ENCODE results near the gene KIF22.

The KIF22 gene

DNA sequence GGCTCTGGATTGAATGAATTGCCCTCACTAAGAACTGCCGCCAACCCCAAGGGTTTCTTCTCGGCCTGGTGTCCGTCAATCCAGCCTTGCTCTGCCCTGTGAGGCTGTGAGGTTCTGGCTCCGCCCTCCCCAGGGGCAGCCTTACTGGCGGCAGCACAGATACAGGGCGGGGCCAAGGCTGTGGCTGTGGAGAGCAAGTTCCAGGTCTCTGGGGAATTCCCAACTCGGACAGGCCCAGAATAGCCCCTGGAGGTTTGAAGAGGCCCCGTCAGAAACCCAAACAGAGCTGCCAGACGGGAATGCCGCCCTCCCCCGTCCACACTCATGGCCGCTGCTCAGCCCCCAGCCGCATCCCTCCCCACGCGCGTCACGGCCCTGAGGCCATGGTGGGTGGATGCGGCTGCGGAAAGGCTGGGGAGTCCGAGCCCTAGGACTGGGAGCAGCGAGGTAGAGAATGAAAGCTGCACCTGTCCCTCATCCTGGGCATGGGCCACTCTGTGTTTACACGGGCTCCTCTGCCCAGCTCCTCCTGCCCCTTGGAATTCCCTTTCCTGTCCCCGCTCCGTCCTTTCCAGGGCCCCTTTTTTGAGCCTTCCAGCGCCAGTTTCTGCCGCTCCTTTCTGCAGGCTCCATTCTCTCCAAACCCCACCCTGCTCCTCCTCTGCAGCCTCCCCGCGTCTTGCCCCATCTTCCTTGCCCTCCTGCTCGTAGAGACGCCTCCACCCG, 20.8 kb downstream of the KIF22 start:
- H3K27me3 Mint-ChIP-seq = peaks cover 3% of the 10 kb centered on the region
- H3K27ac Mint-ChIP-seq = peak overlapping the region; percentile 35
- DNase-seq (ENCODE audit: low spot score in 2 of 2) = peak in 1 of 2 donors; percentile 51
- H3K4me3 Mint-ChIP-seq = peak overlapping the region; percentile 92
- peaks cover 8% of the 10 kb centered on the region for H3K36me3 Mint-ChIP-seq
- H3K9me3 Mint-ChIP-seq = no peaks in the 10 kb centered on the region
- ATAC-seq (ENCODE audit: low read depth) = peak; percentile 11
- peaks cover 42% of the 10 kb centered on the region for H3K4me1 Mint-ChIP-seq

DNA sequence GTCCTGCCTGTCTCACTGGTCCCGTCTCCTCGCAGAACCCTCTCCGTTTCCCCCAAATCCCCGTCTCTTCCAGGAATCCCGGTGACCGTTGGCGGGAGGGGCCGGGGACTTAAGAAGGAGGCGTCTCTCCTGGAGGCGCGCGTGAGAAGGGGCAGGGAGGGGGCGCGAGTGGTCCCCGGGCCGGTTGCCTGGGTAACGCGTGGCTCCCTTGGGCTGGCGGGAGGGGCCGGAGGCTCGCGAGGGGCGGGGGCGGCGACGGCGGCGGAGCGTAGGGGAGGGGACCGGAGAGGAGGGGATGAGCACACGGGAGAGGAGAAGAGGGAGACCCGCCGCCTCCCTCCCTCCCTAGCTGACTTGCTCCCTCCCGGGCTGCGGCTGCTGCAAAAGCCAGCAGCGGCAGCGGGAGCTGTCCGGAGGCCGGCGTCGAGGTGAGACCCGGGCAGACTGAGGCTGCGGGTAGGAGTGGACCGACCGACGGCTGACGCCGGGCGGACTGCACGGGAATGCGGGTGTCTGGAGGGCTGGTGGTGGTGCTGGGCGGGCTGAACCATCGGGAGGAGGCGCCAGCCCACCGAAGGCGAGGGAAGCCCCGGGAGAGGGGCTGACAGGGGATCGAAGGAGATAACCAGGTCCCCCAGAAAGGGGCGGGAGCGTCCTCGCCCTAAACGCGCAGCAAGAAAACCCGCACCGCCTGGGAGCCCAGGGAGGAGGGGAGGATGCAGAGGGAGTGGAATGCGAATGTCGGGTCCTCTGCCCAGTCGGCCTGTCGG, 21.5 kb downstream of the KIF22 start, which contains the start of gene PRRT2:
Gene PRRT2, plus strand, starts transcription at position 298 of the 770 bp plus-strand sequence. CDS start 862 bp downstream, outside the sequence.
- peak within 1 kb of the TSS; percentile 92 for H3K4me3 Mint-ChIP-seq
- peak in 1 of 2 donors; percentile 40 for DNase-seq (ENCODE audit: low spot score in 2 of 2)
- H3K4me1 Mint-ChIP-seq = peaks cover 45% of the 10 kb centered on the region
- ATAC-seq (ENCODE audit: low read depth) = no peak
- peaks cover 3% of the 10 kb centered on the region for H3K27me3 Mint-ChIP-seq
- H3K27ac Mint-ChIP-seq = peak within 1 kb of the TSS; percentile 35
- no peaks in the 10 kb centered on the region for H3K9me3 Mint-ChIP-seq
- peaks cover 8% of the 10 kb centered on the region for H3K36me3 Mint-ChIP-seq

DNA sequence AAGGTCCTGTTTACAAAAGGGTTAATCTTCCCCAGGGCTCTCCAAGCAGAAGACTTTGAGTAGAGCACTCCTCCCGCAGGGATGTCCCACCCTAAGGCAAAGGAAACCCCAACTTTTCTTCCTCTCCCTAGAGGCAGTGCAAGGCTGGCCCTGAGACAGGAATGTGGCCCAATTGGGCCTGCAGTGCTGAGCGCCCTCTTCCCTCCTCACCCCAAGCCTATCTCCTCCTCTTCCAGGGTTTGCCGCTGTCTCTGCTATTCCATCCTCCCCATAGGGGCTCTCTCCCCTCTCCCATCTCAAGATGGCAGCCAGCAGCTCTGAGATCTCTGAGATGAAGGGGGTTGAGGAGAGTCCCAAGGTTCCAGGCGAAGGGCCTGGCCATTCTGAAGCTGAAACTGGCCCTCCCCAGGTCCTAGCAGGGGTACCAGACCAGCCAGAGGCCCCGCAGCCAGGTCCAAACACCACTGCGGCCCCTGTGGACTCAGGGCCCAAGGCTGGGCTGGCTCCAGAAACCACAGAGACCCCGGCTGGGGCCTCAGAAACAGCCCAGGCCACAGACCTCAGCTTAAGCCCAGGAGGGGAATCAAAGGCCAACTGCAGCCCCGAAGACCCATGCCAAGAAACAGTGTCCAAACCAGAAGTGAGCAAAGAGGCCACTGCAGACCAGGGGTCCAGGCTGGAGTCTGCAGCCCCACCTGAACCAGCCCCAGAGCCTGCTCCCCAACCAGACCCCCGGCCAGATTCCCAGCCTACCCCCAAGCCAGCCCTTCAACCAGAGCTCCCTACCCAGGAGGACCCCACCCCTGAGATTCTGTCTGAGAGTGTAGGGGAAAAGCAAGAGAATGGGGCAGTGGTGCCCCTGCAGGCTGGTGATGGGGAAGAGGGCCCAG, 22.4 kb downstream of the KIF22 start:
- H3K9me3 Mint-ChIP-seq = no peaks in the 10 kb centered on the region
- peaks cover 44% of the 10 kb centered on the region for H3K4me1 Mint-ChIP-seq
- DNase-seq (ENCODE audit: low spot score in 2 of 2) (no peak), ATAC-seq (ENCODE audit: low read depth) (no peak)
- H3K27ac Mint-ChIP-seq = no peak overlapping the region
- H3K4me3 Mint-ChIP-seq = peak overlapping the region; percentile 92
- H3K36me3 Mint-ChIP-seq = peaks cover 9% of the 10 kb centered on the region
- peaks cover 3% of the 10 kb centered on the region for H3K27me3 Mint-ChIP-seq

DNA sequence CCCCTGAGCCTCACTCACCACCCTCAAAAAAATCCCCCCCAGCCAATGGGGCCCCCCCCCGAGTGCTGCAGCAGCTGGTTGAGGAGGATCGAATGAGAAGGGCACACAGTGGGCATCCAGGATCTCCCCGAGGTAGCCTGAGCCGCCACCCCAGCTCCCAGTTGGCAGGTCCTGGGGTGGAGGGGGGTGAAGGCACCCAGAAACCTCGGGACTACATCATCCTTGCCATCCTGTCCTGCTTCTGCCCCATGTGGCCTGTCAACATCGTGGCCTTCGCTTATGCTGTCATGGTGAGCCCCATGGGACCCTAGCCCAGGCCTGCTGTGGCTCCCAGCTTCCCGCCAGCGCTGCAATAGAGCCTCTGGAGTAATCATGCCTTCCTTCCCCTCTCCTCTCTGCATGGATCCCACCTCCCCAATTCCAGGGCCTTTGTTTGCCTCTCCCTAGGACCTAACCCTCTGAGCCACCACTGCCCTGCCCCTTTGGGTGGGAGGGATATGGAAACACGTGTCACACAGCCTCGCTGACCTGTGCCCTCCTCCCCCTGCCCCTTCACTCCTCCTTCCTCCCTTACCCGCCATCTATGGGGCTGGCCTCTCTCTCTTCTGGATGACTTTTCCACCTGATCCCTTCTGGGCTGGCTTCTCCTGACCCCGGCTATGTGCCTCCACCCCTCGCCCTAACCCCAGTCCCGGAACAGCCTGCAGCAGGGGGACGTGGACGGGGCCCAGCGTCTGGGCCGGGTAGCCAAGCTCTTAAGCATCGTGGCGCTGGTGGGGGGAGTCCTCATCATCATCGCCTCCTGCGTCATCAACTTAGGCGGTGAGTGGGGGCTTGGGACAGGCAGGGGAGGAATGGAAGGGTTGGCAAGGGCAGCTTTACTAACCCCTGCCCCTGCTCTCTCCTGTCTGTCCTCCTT, 23.4 kb downstream of the KIF22 start:
- no peak for ATAC-seq (ENCODE audit: low read depth)
- Mint-ChIP-seq H3K9me3 (no peaks in the 10 kb centered on the region), H3K4me3 (no peak overlapping the region), H3K27ac (no peak overlapping the region), H3K27me3 (peaks cover 3% of the 10 kb centered on the region), H3K4me1 (peaks cover 46% of the 10 kb centered on the region), H3K36me3 (peaks cover 13% of the 10 kb centered on the region)
- DNase-seq (ENCODE audit: low spot score in 2 of 2) = no peak

DNA sequence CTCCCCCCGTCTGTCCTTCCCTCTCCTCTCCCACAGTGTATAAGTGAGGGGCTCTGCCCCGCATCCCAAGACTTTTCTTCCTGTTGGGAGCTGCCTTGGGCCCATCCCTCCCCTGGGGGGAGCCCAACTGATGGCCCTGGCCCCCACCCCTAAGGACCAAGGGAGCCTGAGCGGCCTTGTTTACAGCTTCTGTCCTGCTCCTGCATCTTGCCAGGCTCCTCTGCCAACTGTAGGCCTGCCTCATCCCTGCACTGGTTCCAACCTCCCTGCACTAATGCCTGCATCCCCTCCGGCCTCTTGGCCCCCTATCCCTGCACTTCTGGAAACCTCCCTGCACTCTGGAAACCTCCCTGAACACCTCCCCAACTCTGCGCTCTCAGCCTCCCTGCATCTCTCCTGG, 24.0 kb downstream of the KIF22 start:
- Mint-ChIP-seq H3K9me3 (no peaks in the 10 kb centered on the region), H3K27ac (no peak overlapping the region), H3K27me3 (peaks cover 3% of the 10 kb centered on the region), H3K4me1 (peaks cover 49% of the 10 kb centered on the region), H3K4me3 (peak overlapping the region; percentile 97), H3K36me3 (peaks cover 18% of the 10 kb centered on the region)
- DNase-seq (ENCODE audit: low spot score in 2 of 2) (no peak), ATAC-seq (ENCODE audit: low read depth) (no peak)

DNA sequence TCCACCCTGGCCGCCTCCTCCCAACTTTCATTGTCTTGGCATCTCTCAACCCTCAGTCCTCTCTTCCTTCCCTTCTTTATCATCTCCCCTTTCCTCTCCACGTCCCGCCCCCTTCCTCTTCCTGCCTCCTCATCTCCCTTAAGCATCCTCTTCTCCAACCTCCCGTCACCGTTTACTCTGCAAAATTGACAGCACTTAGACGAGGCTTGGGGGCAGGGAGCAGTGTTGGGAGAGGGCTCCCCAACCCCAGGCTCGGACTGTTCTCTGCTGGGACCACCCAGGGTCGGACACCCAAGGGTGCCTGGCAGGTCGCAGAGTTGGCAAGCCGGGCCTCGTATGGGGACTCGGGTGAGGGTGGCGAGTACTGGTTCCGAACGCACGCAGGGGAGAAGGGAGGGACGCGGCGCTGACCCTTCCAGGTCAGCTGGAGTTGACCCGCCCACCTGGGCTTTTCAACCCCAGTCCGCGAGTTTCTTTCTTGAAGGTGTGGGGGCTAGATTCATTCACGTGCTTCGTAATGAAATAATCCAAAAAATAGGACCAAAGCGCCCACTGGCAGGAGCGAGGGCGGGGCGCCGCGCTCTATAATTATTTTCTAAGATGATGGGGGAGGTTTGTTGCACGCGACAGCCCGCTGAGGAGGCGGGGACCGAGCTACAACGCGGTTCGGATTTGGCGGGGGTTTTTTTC, 24.6 kb downstream of the KIF22 start:
- Mint-ChIP-seq H3K4me3 (peak overlapping the region; percentile 97), H3K27ac (peak overlapping the region; percentile 96), H3K4me1 (peaks cover 51% of the 10 kb centered on the region), H3K27me3 (peaks cover 3% of the 10 kb centered on the region), H3K36me3 (peaks cover 17% of the 10 kb centered on the region), H3K9me3 (no peaks in the 10 kb centered on the region)
- ATAC-seq (ENCODE audit: low read depth) (peak; percentile 4), DNase-seq (ENCODE audit: low spot score in 2 of 2) (no peak)

DNA sequence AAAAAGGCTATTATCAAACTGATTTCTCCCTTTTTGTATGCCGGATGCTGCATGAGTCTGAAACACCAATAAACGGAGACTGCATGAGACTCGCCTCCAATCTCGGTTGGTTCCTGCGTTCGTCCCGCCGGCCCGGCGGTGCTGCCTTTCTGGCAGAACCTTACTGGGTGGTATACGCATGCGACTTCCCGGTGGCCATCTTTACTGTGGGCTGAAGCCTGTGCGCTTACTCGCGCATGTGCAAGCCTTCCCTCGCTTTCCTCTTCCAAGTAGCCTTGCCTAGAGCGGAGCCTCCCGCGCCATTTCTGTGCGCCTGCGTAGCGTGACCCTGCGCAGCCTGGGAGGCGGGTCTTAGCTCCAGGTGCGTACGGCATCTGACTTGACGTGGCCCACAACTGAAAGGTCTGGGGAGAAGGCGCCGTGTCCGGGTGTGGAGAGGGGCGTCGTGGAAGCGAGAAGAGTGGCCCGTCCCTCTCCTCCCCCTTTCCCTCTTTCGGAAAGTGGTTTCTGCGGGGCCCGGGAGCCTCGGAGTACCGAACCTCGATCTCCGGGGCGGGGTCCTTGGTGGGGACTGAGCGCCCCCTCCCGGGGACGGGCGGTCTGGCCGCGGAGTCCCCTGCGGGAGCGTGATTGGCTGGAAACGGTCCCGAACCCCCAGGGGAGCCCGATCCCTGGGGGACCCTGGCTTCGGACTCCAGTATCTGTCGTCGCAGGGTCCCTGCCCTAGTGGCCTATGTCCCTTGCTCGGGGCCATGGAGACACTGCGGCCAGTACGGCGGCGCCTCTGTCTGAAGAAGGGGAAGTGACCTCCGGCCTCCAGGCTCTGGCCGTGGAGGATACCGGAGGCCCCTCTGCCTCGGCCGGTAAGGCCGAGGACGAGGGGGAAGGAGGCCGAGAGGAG, 25.5 kb downstream of the KIF22 start, which contains the start of gene PAGR1:
Gene PAGR1, plus strand, starts transcription at position 360 of the 901 bp plus-strand sequence. Its CDS starts 374 bp downstream, at position 734.
- H3K4me1 Mint-ChIP-seq = peaks cover 50% of the 10 kb centered on the region
- peak within 1 kb of the TSS; percentile 97 for H3K4me3 Mint-ChIP-seq
- ATAC-seq (ENCODE audit: low read depth) = peak; percentile 77
- peaks cover 3% of the 10 kb centered on the region for H3K27me3 Mint-ChIP-seq
- peak; percentile 98 to 99 for DNase-seq (ENCODE audit: low spot score in 2 of 2)
- peak within 1 kb of the TSS; percentile 96 for H3K27ac Mint-ChIP-seq
- no peaks in the 10 kb centered on the region for H3K9me3 Mint-ChIP-seq
- H3K36me3 Mint-ChIP-seq = peaks cover 15% of the 10 kb centered on the region

DNA sequence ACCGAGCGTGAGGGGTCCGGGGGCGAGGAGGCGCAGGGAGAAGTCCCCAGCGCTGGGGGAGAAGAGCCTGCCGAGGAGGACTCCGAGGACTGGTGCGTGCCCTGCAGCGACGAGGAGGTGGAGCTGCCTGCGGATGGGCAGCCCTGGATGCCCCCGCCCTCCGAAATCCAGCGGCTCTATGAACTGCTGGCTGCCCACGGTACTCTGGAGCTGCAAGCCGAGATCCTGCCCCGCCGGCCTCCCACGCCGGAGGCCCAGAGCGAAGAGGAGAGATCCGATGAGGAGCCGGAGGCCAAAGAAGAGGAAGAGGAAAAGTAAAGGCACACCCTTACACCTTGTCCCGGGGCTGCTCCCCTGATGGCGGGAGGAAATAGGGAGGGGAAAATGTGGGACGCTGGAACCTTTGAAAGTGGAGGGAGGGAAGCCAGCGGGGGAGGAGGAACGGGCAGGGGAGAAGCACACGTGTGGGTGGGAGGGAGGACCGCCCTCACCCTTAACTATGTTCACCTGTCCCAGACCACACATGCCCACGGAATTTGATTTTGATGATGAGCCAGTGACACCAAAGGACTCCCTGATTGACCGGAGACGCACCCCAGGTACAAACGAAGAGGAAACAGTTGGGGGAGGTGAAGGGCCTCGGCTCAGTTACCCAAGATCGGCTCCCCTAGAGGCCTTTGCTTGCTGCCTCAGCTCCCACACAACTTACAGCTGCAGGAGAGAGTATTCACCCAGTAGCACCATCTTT, 26.3 kb downstream of the KIF22 start:
- peak overlapping the region; percentile 97 for H3K4me3 Mint-ChIP-seq

DNA sequence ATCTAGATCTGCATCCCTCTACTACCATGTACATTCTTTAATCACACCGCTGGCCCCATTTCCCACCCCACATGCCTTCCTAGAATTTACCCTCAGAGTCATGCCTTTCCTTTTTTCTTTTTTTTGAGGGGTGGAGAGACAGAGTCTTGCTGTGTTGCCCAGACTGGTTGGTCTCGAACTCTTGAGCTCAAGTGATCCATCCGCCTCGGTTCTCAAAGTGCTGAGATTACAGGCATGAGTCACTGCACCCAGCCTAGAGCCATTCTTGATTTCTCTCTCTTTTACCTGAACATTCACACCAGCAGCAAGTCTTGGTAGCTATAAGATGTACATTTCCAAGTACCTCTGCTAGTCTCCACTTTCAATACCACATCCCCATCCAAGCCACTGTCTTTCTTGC, 27.5 kb downstream of the KIF22 start:
- ATAC-seq (ENCODE audit: low read depth) (no peak), DNase-seq (ENCODE audit: low spot score in 2 of 2) (no peak)
- Mint-ChIP-seq H3K36me3 (peaks cover 15% of the 10 kb centered on the region), H3K27ac (no peak overlapping the region), H3K27me3 (no peaks in the 10 kb centered on the region), H3K4me3 (peak overlapping the region; percentile 77), H3K4me1 (peaks cover 48% of the 10 kb centered on the region), H3K9me3 (no peaks in the 10 kb centered on the region)

More for the DNA sequence above, 26.3 kb downstream of the KIF22 start:
- DNase-seq (ENCODE audit: low spot score in 2 of 2) (no peak), ATAC-seq (ENCODE audit: low read depth) (no peak)
- peaks cover 48% of the 10 kb centered on the region for H3K4me1 Mint-ChIP-seq
- H3K36me3 Mint-ChIP-seq = peaks cover 15% of the 10 kb centered on the region
- no peaks in the 10 kb centered on the region for H3K27me3 Mint-ChIP-seq
- no peaks in the 10 kb centered on the region for H3K9me3 Mint-ChIP-seq
- H3K27ac Mint-ChIP-seq = peak overlapping the region; percentile 96

DNA sequence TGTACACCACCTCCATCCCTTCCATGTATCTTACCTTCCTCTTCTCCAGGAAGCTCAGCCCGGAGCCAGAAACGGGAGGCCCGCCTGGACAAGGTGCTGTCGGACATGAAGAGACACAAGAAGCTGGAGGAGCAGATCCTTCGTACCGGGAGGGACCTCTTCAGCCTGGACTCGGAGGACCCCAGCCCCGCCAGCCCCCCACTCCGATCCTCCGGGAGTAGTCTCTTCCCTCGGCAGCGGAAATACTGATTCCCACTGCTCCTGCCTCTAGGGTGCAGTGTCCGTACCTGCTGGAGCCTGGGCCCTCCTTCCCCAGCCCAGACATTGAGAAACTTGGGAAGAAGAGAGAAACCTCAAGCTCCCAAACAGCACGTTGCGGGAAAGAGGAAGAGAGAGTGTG, 29.0 kb downstream of the KIF22 start:
- ATAC-seq (ENCODE audit: low read depth) = no peak
- Mint-ChIP-seq H3K36me3 (peaks cover 15% of the 10 kb centered on the region), H3K4me1 (peaks cover 44% of the 10 kb centered on the region), H3K27ac (no peak overlapping the region), H3K9me3 (no peaks in the 10 kb centered on the region), H3K27me3 (no peaks in the 10 kb centered on the region), H3K4me3 (peak overlapping the region; percentile 96)
- DNase-seq (ENCODE audit: low spot score in 2 of 2) = no peak

DNA sequence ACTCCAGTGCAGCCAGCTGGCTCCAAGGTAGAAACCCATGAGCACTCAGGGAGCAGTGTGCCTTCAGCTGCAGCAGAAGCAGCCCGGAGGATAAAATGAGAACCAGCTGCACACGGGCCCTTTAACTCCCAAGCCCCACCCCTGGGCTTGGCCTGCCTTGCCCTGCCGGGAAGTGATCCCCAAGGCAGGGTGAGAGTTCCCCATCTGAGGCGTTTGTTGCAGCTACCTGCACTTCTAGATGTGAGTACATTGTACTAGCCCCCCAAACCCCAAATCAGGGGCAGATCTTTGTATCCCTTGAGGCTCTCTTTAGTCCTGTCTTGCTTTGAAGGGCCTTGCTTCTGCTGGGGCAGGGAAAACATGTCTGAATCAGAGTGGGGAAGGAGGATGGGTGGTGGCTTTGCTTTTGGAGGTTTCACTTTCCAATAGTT, 29.7 kb downstream of the KIF22 start, which contains the start of gene MVP:
Gene MVP, plus strand, starts transcription at position 192 of the 431 bp plus-strand sequence. CDS start 10,088 bp downstream, outside the sequence.
- Mint-ChIP-seq H3K4me1 (peaks cover 42% of the 10 kb centered on the region), H3K9me3 (no peaks in the 10 kb centered on the region), H3K4me3 (peak within 1 kb of the TSS; percentile 96), H3K27ac (peak within 1 kb of the TSS; percentile 94), H3K36me3 (peaks cover 15% of the 10 kb centered on the region), H3K27me3 (no peaks in the 10 kb centered on the region)
- ATAC-seq (ENCODE audit: low read depth) (peak; percentile 9), DNase-seq (ENCODE audit: low spot score in 2 of 2) (no peak)
